GM21737 (cell line): ENCODE measurements around the gene FNIP2.
"Not testable (repeated sequence)": the region's sequence is repeated elsewhere in the genome, so short reads cannot be mapped to it uniquely, and the experiment has no call there.

Experiments
- ATAC-seq: cut with Tn5 transposase; IDR thresholded peaks from one replicate; pipeline ENCODE4 v1.9.1; 2021; ENCODE audit warnings: mild to moderate bottlenecking, moderate library complexity; ENCODE audit not compliant: unreplicated experiment

The FNIP2 gene

DNA sequence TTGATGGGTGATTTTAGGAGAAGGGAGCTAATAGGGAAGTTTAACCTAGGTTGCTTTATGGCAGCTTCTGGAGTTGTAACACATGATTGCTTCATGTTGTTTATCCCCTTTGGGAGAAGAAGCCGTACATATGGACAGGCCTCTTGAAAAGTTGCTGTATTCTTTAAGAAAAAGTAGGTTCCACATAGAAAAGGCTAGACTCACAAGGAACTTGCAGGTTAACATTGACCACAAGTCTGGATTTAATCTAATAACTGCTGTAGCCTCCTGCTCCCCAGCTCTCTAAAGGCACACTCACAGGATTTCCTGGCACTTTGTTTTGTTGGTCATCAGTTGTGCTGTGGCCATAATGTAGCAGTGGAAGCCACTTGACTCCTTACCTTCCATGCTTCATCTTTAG lies 19.7 kb downstream of the FNIP2 start:
- no peak for ATAC-seq

DNA sequence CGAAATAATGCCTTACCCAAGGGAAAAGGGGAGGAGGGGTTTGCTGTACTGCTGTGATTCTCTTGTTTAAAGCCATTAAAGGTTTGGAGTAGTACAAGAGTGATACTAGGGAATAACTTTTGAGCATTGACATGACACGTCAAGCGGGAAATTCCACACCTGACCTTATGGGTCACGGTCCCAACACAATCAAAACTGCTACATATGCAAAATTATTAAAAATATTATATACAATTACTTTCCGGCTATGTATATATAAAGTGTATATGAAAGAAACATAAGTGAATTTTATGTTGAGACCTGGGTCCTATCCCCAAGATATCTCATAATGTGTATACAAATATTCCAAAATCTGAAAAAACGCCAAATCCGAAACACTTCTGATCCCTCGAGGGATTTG lies 21.0 kb downstream of the FNIP2 start:
- ATAC-seq = no peak

DNA sequence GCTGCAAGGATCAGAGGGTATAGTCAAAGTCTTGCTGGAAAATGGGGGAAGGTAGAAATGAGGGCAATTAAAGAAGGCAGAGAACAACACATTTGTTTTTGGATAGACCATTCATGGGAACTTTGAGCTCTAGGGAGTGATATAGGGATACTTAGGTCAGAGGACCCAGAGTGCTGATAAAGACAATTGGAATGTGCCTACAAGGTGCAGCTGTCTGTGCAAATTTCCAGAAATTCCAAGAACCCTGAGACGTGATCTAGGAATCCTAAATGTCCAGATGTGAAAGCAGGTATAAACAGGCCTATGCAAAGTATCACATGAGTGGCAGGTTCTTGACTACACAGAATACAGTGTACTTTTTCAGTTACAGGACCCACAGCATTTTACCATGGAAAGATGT lies 24.2 kb downstream of the FNIP2 start:
- no peak for ATAC-seq

DNA sequence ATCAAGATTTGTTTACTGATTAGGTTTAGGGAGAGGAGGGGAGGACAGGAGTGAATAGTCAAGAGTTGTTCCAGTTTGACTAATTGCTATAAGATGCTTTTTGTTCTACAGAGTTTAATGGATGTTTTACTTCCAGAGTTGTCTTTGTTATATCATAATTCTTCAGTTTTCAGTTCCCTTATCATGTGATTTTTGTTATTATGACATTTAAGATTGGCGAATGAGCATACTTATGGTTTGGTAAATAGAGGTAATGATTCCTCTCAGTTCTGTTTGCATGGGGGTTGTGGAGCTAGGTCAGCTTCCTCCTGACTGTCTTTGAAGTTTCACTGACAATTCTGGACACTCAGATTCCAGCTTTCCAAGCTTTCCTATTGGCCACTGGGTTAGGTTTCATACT lies 24.6 kb downstream of the FNIP2 start:
- ATAC-seq = not testable (repeated sequence)

DNA sequence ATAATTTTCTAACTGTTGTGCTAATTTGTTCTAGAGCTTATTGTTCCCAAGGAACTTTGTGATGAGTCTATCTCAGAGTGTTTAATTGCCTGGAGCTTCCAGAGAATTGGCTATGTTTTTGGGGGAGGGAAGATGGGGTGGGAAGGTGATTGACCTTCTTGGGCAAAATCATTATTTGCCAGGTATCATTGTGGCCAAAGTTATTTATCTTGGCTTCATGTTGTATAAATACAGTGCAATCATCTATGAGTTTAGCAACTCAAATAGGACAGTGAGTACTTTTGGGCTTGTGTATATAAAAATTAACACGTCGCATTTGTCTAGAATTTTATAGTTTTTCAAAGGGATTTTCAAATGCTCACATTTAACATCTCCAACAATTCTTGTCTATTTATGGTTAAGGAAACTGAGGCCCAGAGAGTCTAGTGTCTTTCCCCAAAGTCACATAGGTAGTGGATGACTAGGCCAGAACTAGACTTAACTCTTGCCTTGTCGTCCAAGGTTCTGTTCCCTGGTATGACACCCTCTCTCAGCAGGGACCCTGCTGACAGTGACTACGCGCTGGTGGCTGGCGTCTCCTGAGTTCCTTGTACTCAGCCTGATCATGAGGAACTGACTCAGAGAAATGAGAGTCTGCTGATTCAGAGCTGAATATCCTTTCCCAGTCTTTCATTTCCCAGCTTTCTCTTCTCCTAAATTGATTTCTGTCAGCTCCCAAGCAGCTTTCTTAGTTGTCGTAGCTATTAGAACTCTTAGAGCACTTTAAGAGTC lies 27.7 kb downstream of the FNIP2 start:
- no peak for ATAC-seq

DNA sequence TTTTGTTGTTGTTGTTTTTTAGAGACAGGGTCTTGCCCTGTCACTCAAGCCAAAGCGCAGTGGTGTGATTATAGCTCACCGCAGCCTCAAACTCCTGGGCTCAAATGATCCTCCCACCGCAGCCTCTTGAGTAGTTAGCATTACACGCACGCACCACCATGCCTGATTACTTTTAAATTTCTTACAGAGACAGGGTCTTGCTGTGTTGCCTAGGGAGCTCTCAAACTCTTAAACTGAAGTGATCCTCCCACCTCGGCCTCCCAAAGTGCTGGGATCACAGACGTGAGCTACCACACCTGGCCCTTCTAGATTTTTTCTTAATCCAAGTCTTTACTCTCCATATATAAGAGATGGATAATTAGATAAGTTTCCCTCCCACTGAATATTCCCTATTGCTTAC lies 29.2 kb downstream of the FNIP2 start:
- ATAC-seq = no peak

DNA sequence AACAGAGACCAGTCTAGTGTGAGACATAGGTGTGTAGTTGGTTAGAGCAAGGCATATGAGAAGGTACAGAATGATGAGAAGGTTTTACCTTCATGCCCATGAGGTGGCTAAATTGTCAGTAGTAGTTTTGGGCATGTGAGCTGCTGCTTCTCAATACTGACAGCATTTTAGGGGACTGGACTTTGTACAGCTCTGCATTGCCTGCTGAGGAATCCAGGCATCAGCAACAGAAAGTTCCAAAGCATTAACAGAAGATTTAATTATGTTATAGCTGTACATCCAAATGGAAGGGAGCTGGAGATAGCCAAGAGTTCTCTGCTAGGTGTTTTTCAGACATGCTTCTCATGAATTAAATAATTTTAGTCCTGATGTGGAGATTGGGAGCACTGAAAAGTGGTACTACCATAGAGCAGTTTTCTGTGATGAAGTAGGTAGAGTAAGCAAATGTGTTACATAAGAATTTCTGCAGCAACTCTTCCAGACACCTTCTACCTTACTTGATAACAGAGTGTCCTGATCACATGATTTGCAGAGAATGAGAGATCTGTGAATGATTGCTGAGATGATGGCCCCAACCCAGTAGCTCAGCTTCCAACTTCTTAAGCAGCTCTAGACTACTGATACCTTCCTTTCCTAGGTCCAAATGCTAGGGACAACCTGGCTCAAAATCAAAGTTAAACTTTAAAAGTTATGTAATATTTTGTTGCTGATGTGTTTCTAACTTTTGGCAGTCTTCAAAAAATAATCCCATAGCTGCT lies 30.4 kb downstream of the FNIP2 start:
- ATAC-seq = no peak

DNA sequence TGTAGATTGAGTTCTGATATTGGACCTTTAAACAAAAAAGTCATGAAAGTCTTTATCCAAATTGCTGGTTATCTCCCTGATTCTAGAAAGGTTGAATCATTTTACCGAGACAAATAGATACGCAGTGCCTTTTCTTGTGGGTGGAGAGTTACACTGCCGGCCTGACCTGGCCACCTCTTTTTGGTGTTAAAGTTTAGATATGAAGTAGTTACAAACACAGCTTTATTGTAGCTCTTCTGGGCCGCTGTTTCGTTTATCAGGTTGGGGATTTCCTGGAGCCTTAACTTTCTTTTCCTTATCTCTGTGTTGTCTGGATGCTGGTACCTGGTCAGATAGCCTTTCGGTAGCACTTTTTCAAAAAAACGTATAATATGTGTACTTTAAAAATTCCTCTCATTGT lies 31.0 kb downstream of the FNIP2 start:
- ATAC-seq = no peak

DNA sequence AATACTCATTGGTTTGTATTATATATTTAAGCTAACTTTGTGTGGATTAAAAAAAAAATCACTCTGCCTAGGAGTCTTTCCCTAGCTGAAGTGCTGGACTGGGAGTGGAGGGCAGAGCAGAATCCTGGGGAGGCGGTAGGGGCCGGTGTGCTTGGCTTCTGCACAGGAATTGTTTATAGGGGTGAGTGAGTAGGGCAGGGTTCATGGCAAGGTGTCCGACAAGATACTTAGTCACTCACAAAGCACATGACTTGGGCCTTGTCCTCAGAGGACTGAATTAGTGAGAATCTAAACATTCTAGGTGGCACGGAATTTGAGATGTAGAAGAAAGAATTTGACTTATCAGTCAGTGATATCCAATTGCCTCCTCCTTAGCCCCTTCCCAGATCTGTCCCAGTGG lies 32.2 kb downstream of the FNIP2 start:
- no peak for ATAC-seq

DNA sequence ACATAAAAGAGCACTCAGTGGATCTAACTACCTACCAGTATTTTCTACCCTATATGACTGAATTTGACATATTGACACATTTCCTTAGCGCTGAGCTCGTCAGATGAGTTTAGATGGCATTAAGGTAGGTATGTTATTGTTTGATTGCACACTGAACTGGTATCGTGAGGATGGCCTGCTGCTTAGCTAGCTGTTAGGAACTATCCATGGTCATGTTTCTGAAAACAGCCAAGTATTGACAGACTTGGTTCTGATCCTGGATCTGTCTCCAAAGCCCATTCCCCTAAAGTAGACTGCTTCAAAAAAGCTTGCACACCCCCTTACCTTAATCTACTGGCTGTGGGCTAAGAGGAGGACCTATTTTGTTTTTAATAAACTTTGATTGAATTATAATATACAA lies 32.9 kb downstream of the FNIP2 start:
- ATAC-seq = no peak

DNA sequence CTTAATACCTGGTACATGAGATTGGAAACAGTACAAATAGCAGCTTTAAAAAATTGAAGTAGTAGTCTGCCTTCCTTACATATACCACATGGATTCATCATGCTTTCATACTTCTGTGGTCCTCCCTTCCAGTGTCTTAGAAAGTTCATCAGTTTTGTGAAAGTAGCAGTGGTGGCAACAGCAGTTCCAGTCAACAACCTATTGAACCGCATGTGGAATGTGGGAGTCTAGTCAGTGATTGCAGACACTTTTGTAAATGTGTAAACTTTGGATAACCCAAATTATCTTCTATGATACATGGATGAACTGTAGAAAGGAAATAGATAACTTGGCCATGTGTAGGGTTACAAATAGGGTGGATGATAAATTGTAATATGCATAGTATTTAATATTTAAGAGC lies 34.1 kb downstream of the FNIP2 start:
- no peak for ATAC-seq

DNA sequence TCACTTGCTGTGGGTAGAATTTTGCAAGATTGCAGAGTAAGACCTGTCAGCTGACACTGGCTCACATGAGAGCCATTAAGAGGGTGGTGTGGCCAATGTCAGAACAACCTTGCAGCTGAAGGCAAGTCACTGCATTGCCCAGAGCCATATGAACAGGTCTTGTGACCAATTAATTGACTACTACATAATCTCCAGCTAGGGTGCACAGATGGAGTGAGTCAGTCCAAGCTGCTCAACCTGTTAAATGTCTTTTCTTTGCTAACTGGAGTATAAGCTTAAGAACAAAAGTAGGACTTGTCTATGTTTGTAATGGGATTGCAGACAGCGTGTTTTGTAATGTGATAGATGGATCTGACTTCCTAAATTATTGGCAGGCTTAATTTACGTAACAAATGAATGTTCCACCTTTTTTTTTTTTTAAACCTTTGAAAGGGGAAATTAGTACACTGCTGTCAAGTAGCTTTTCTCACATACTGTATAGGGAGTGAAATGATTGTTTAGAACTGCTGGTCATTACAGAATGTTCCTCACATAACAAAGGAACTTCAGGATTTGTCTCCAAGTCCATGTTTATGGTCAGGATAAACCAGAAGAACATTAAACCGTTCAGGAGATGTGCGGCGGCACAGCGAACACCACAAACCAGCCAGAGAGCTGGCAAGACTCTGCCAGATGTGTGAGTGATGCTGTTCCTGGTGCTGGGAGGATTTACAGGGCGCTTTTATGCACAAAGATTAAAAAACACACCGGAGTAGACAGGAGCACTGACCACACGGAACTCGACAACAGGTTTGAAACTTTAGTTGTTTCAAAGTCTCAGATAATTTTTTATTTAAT lies 37.0 kb downstream of the FNIP2 start:
- ATAC-seq = no peak

DNA sequence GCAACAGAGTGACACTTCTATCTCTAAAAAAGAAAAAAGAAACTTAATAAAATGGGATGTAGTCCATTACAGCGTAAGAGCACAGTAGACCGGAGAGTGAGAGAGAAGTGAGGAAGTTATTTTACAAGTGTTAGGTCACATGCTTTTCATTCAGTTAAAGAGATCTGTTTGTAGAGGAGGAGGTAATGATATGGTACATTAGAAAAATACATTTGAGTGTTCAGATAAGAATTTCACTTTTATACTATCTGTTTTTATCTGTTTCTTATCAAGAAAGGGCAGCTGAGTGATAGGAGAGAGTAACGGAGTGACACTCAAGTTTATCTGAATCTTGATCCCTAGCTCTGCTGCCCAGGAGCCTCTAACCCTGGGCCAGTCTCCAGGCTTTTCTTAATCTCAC lies 38.9 kb downstream of the FNIP2 start:
- ATAC-seq = no peak

DNA sequence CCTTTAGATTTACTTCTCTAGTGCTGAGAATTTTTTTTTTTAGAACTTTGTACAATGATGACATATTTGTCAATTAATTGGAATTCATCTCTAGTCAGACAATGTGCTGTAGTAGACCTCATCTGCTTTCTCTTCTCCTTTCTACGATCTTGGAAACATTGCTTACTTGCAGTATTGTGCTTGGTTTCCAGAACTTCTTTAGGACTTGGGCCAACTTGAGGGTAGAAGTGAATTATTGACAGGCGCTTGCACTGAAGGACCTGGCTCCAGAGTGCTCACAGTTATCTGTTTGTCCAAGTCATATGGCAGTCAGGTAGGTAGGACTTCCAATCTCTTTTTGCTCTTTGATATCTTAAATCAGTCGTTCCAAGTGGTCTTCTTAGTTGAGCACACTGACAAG lies 39.6 kb downstream of the FNIP2 start:
- ATAC-seq = no peak

DNA sequence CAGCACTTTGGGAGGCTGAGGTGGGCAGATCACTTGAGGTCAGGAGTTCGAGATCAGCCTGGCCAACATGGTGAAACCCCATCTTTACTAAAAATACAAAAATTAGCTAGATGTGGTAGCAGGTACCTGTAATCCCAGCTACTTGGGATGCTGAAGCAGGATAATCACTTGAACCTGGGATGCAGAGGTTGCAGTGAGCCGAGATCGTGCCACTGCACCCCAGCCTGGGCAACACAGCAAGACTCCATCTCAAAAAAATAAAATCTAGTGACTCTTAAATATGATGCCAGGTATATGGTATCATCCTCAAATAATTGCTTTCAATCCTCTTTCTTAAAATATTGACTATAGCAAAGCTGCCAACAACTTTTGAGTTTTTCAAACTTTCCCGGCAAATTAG lies 40.4 kb downstream of the FNIP2 start:
- ATAC-seq = not testable (repeated sequence)

DNA sequence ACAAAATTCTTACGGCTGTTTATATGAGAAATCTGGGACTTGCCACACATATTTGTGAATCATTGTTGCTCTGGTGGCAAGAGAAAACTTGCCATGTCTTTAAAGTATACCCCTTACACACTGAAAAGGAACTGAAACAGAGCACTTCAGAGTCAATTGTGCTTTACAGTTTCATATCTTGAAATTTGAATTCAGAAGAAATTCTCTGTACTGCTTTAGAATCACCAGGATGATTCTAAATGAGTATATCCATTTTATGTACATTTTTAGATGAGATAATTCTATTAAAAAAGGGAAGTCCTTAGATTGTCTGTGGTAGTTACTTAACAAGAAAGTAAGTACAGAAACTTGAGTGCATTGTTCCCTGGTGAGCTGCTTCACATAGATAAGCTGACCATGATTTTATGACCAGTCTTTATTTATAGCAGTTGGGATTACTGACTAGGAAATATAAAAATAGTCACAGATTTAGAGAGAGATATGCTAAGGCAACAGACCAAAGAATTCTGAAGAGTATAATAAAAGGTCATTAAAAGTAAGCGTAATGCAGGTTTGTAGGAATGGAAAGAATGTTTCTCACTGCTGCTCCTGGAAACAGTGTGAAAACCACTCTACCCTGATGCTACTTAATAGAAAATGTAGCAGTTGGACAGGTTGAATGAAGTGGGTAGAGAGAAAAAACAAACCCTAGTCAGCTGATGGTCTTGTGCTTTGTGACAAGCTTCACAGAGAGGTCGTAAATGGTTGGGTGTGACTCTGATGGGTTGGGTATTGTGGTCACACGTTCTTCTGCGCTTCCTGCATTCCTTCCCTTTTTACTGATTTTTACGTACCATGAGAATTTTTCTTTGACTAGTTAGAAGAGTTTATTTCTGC lies 41.0 kb downstream of the FNIP2 start:
- peak; percentile 68 for ATAC-seq

DNA sequence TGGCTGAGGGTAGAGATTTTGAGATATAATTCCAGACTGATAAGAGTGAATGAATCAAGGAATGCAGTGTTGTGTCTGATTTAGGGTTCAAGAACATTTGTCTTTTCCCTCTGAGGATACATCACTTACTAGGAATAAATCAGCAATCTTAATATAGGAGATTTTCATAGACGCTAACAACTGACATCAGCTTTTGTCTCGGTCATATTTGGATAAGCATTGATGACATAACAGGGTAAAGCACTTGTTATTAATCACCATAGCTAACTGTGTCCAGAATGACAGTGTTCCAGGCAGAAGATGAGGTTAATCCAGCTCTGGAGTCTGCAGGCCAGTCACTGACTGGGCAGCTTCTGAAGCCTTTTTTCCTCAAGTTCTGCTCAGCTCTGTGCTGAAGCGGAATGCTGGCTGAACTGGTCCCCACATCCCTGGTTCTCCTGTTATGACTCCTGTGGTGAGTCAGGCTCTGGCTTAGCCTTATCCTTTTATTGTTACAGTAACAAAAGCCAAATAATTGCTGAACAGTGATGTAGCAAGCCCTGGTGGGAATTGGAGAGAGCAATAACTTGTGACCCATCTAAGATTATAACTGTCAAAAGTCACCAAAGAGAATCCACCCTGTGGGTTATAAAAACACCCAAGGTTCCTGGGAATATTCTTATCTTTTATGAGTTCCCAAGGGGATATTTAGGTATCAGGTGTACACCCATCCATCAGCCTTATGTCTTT lies 41.8 kb downstream of the FNIP2 start:
- no peak for ATAC-seq

DNA sequence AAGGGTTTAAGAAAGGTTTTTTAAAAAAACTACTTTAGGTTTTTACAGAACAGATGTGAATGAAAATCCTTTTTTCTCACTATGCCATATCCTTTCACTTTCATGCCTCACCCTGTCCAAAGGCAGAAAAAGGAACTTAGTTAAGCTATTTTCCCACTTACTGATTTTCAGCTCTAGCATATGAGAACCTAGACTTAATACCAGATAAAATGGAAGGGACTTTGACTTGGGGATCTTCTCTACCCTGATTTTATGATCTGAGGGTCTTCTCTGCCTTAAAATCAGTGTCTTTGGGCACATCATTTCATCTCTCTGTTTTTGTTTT lies 42.4 kb downstream of the FNIP2 start:
- no peak for ATAC-seq

DNA sequence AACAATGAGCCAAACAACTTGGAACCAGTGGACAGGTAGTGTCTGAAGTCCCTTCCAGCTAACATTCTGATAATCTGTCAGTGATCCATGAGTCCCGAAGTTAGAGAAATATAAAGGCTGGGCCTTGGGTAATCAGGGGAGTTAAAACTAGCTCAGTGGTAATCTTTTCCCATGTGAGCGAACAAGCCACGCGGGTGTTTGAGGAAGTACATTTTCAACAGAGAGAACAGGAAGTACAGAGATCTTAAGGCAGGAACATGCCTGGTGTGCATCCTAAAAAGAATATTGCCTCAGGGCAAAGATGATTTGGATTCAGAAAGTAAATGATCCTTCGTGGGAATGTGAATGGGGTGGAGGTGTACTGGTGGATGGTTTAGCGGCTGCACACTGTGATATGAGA lies 42.9 kb downstream of the FNIP2 start:
- no peak for ATAC-seq

DNA sequence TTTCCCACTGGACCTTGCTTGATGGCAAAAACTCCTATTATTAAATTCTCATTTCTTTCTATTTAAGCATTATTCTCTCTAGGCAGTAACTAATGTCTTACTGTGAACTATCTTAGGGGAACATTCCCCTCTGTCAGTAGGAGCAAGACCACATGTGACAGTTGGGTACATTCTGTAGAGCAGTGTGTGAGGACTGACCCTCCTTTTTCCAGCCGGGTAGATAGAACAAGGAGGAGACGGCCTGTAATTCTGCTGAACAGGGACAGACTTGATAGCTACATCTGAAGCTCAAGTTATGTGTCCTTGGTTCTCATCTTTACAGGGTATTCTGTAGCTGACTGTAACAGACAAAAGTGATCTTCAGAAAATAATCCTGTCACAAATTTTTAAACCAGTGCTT lies 43.3 kb downstream of the FNIP2 start:
- ATAC-seq = no peak
